Lung (tissue), 12 donors: Measurements from ENCODE around the gene CHAMP1. TPM values are rescaled to one million over a fixed set of nuclear protein-coding genes. Genes with fewer than 3 reads are reported as not detected.

Experiments
- ATAC-seq: fragments of 200-7000 bp; cut with Tn5 transposase; one replicate; pipeline ENCODE4 v1.9.1; 2020; ENCODE audit warnings: moderate number of reproducible peaks; ENCODE audit not compliant: insufficient read depth, low FRiP score
- DNase-seq, 3 donors: peaks; one replicate each; pipeline ENCODE4 v3.0.0-alpha.2; 2013 to 2017
- H3K27ac ChIP-seq, 2 donors: one replicate each; pipeline ENCODE4 v1.5.1; 2013; ENCODE audit warnings: mild to moderate bottlenecking in 2 of 2, moderate library complexity in 2 of 2, control low read depth in 1 of 2, inconsistent platforms in 1 of 2, low read depth in 1 of 2, low read length in 1 of 2
- H3K27me3 ChIP-seq, 3 donors: one replicate each; pipeline ENCODE4 v1.5.1; 2013; ENCODE audit warnings: low read length in 2 of 3; ENCODE audit not compliant: control insufficient read depth in 3 of 3, insufficient read depth in 3 of 3
- H3K36me3 ChIP-seq, 4 donors: one replicate each; pipeline ENCODE4 v1.5.1; 2013; ENCODE audit warnings: low read length in 4 of 4, mild to moderate bottlenecking in 1 of 4, moderate library complexity in 1 of 4; ENCODE audit not compliant: control insufficient read depth in 4 of 4, insufficient read depth in 4 of 4
- H3K4me1 ChIP-seq, 5 donors: one replicate each; pipeline ENCODE4 v1.5.1; 2013; ENCODE audit warnings: low read length in 5 of 5, mild to moderate bottlenecking in 2 of 5, moderate library complexity in 1 of 5; ENCODE audit not compliant: control insufficient read depth in 5 of 5, insufficient read depth in 5 of 5
- H3K4me3 ChIP-seq: one replicate; pipeline ENCODE4 v1.5.1; 2013; ENCODE audit warnings: mild to moderate bottlenecking, control low read depth, moderate library complexity
- H3K9ac ChIP-seq, 2 donors: one replicate each; pipeline ENCODE4 v1.5.1; 2013; ENCODE audit warnings: low read length in 2 of 2, control low read depth in 1 of 2; ENCODE audit not compliant: insufficient read depth in 1 of 2
- H3K9me3 ChIP-seq, 4 donors: one replicate each; pipeline ENCODE4 v1.5.1; 2013; ENCODE audit warnings: low read length in 3 of 4, mild to moderate bottlenecking in 1 of 4, moderate library complexity in 1 of 4; ENCODE audit not compliant: control insufficient read depth in 4 of 4, insufficient read depth in 3 of 4
- WGBS, 2 donors: extraction: QIAGEN DNeasy Blood & Tissue Kit; methylation state at CpG; one replicate each; pipeline ENCODE4 v1.1.7; 2013; 5-methylcytosine and 5-hydroxymethylcytosine counted together
- polyA plus RNA-seq, 2 donors: library from polyadenylated mRNA; stranded (reverse); fragments of 200-250 nt; gene quantifications; one replicate each; pipeline ENCODE4 v1.2.1, GENCODE V29; 2013
- total RNA-seq, 2 donors: library from RNA; depleted of rRNA in 1 of 2; stranded (reverse); fragments of >200 nt in 1 of 2; gene quantifications; one replicate each; pipeline ENCODE4 v1.2.1, GENCODE V29; 2014 to 2021
- TF ChIP-seq, protein P1 (sequence below): IDR thresholded peaks from 2 replicates; pipeline ENCODE4 v1.5.1; 2012; ENCODE audit warnings: mild to moderate bottlenecking; ENCODE audit errors: control extremely low read depth, extremely low read depth
- donor health status: control.
- donor health status: control.
- donor health status: Bipolar disorder and iron deficiency.
- donor health status: healthy.
- donor health status: DM: yes; HTN: yes; CAD: no.

The CHAMP1 gene
- total and polyA plus RNA-seq, 4 donors = 7.0 to 17.7 (median 9.7) TPM

DNA sequence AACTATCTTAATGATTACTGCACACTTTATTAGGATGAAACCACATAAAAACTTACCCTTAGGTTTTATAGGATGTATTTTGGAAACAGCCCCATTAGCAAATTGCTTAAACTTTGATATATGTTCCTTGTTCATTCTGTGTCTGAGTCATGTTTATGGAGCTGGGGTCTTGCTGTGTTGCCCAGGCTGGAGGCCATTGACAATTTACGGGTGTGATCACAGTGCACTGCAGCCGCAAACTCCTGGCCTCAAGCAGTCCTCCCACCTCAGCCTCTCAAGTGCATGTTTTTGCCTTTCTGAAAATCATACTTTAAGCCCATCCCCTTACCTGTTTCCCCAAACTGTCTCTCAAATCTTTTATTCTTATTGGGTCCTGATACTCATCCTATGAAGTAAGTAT lies 5.2 kb upstream of the CHAMP1 start:
- Histone ChIP-seq H3K27ac (no peak overlapping the region), H3K9me3 (no peaks in the 10 kb centered on the region), H3K36me3 (peaks cover 3 to 12% (median 7%) of the 10 kb centered on the region in 4 donors), H3K27me3 (no peaks in the 10 kb centered on the region), H3K4me3 (no peak overlapping the region), H3K9ac (no peak overlapping the region), H3K4me1 (no peaks in the 10 kb centered on the region)
- ATAC-seq = no peak
- WGBS, 2 donors = 98% methylated on average over 2 of the region's 2 CpGs
- DNase-seq = no peak
- TF ChIP-seq, protein P1, sequence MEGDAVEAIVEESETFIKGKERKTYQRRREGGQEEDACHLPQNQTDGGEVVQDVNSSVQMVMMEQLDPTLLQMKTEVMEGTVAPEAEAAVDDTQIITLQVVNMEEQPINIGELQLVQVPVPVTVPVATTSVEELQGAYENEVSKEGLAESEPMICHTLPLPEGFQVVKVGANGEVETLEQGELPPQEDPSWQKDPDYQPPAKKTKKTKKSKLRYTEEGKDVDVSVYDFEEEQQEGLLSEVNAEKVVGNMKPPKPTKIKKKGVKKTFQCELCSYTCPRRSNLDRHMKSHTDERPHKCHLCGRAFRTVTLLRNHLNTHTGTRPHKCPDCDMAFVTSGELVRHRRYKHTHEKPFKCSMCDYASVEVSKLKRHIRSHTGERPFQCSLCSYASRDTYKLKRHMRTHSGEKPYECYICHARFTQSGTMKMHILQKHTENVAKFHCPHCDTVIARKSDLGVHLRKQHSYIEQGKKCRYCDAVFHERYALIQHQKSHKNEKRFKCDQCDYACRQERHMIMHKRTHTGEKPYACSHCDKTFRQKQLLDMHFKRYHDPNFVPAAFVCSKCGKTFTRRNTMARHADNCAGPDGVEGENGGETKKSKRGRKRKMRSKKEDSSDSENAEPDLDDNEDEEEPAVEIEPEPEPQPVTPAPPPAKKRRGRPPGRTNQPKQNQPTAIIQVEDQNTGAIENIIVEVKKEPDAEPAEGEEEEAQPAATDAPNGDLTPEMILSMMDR = no peak

DNA sequence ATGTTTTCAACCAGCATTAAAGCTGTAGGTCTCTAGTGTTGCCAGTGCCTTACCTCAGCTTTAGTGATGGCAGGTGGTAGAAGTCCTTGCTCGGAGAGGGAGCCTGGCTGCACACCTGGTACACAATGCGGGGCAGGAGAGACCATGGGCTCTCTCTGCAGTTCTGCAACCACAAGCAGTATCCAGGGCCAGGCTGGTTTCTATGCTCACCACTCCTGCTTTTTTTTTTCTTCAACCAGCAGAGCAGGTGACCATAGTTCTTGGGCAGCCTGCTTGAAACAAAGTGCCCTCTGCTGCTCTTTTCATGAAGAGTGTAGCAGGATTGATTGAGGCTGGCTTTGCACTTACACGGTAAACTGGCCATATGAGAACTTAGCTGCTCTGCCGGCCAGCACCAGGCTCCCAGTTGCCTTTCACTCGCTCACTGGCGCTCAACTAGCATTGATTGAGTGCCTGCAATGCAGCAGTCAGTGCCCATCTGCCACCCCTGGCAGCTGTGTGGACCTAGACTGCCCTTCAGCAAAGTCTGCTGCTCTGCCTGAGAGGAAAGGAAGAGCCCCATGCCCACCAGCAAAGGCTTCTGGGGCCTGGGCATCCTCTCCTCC lies 4.4 kb upstream of the CHAMP1 start:
- no peaks in the 10 kb centered on the region for H3K9me3 ChIP-seq
- H3K27me3 ChIP-seq = no peaks in the 10 kb centered on the region
- ATAC-seq = no peak
- TF ChIP-seq, protein P1 = no peak
- no peak overlapping the region for H3K27ac ChIP-seq
- peaks cover 0 to 1% (median 0%) of the 10 kb centered on the region in 5 donors for H3K4me1 ChIP-seq
- WGBS, 2 donors = 76 to 87% methylated on average over 6 of the region's 6 CpGs
- peak in 1 of 3 donors; percentile 18 for DNase-seq
- H3K36me3 ChIP-seq = peaks cover 0 to 11% (median 5%) of the 10 kb centered on the region in 4 donors
- no peak overlapping the region for H3K9ac ChIP-seq
- H3K4me3 ChIP-seq = no peak overlapping the region

DNA sequence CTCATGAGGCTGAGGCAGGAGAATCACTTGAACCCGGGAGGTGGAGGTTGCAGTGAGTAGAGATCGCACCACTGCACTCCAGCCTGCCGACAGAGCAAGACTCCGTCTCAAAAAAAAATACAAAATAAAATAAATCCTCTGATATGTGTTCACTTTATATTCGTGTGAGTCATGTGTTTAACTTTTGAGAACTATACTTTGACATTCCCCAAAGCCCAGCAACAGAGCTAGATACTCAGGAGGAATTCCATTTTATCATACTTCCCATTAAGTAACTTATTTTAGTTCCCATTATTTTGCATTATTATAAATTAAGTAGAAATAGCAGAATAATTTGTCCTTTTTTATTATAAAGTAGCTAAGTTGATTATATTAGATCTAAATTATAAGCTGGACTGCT lies 3.3 kb upstream of the CHAMP1 start:
- Histone ChIP-seq H3K4me3 (no peak overlapping the region), H3K27ac (no peak overlapping the region), H3K36me3 (peaks cover 0 to 8% (median 3%) of the 10 kb centered on the region in 4 donors), H3K9ac (no peak overlapping the region), H3K9me3 (no peaks in the 10 kb centered on the region), H3K4me1 (peaks cover 0 to 10% (median 5%) of the 10 kb centered on the region in 5 donors), H3K27me3 (no peaks in the 10 kb centered on the region)
- ATAC-seq (no peak), DNase-seq (no peak)
- TF ChIP-seq, protein P1 = no peak
- 88 to 89% methylated on average over 5 of the region's 5 CpGs for WGBS, 2 donors

DNA sequence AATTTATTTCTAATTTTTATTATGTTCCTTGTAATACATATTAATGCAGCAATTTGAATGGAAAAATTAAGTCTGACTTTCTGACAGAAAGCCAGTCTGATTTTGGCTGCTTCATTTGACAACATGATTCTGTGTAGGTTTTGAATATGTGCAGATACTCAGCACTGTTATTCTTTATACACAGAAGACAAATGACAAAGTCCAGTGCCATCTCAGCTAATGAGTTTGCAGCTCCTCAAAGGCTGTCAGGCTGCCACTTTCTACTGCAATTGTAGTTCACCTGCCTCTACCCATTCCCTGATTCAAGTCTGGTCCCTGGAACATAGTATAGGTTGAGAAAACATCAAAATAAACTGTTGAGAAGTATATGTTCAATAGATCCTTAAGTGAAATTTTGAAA lies 2.9 kb upstream of the CHAMP1 start:
- H3K4me1 ChIP-seq = peaks cover 0 to 11% (median 5%) of the 10 kb centered on the region in 5 donors
- H3K36me3 ChIP-seq = peaks cover 0 to 7% (median 3%) of the 10 kb centered on the region in 4 donors
- DNase-seq (no peak), ATAC-seq (no peak)
- H3K4me3 ChIP-seq = no peak overlapping the region
- H3K9me3 ChIP-seq = no peaks in the 10 kb centered on the region
- H3K27me3 ChIP-seq = no peaks in the 10 kb centered on the region
- TF ChIP-seq, protein P1 = no peak
- H3K9ac ChIP-seq = no peak overlapping the region
- no peak overlapping the region for H3K27ac ChIP-seq
